ENCODE data around the gene ZNF273.
"Not testable (repeated sequence)": the region's sequence is repeated elsewhere in the genome, so short reads cannot be mapped to it uniquely, and the experiment has no call there.

GRCh38 chr7:64944667-64945502 is 41.8 kb downstream of the ZNF273 start:
- TF ChIP-seq CTCF (IDR thresholded peaks at IDR 0.05; ENCODE audit: low read length); EZH2 (IDR thresholded peaks at IDR 0.05; ENCODE audit: borderline replicate concordance, low read length): not testable (repeated sequence)
